D721Med (cell line): Measurements from ENCODE around the gene TRIP11.

Experiments used
- DNase-seq: peaks from one replicate; pipeline ENCODE4 v3.0.0; 2011; ENCODE audit warnings: low spot score; ENCODE audit not compliant: insufficient read length
- FAIRE-seq: peaks from 2 replicates; lab custom pipeline; 2011; peaks lifted over from hg19 to GRCh38; lab: Jason Lieb, UNC
- TF ChIP-seq, protein P1 (sequence below): IDR thresholded peaks from 2 replicates; pipeline ENCODE4 v1.5.1; 2012; ENCODE audit warnings: mild to moderate bottlenecking, control low read depth; ENCODE audit not compliant: insufficient read depth; ENCODE audit errors: missing control alignments

TRIP11 gene

DNA sequence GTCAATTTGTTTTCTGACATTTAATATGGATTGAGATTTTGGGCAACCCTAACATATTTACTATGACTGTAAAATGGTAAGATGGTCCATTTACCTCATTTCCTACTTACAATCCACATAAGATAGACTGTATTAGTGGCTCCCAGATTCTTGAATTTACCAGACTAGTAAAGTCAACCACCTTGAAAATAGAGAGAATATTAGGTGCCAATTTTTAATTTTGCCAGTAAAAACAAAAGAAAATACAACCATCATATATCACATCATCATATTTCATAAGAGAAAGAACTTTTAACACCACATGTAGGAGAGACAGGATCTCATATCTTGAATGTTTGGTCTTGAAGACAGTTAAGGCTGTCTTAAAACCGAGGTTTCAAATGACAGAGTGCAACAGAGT lies 84.7 kb downstream of the TRIP11 start:
- TF ChIP-seq, protein P1, sequence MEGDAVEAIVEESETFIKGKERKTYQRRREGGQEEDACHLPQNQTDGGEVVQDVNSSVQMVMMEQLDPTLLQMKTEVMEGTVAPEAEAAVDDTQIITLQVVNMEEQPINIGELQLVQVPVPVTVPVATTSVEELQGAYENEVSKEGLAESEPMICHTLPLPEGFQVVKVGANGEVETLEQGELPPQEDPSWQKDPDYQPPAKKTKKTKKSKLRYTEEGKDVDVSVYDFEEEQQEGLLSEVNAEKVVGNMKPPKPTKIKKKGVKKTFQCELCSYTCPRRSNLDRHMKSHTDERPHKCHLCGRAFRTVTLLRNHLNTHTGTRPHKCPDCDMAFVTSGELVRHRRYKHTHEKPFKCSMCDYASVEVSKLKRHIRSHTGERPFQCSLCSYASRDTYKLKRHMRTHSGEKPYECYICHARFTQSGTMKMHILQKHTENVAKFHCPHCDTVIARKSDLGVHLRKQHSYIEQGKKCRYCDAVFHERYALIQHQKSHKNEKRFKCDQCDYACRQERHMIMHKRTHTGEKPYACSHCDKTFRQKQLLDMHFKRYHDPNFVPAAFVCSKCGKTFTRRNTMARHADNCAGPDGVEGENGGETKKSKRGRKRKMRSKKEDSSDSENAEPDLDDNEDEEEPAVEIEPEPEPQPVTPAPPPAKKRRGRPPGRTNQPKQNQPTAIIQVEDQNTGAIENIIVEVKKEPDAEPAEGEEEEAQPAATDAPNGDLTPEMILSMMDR, result no peak
- FAIRE-seq, result no peak
- DNase-seq, result no peak

DNA sequence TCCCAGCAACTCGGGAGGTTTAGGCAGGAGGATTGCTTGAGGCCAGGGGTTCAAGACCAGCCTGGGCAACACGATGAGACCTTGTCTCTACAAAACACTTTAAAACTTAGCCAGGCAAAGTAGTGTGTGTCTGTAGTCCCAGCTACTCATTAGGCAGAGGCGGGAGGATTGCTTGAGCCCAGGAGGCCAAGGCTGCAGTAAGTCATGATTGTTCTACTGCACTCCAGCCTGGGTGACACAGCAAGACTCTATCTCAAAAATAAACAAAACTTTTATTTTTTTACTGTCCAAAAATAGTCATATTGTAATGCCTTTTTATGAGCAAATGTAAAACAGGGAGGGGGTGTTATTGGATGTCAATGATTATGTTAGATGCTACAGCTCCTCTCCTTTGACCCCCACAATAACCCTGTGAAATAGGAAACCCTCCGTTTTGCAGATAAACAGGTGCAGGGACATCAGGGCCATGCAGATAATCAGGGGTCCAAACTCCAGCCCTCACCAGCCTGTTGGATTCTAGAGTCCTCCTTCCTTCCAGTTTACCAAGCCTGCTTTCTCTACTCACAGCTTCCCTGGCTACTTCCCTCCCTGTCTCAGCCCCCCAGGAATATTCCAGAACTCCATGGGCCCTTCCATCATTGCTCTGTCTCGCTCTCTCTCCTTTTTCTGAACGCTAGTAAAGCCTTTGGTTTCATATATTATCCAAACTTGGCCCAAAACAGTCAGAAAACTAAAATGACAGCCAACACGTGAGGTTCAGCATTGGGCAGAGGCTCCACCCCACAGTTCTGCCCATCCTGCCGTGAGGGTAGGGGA lies 86.5 kb downstream of the TRIP11 start:
- no peak for FAIRE-seq
- TF ChIP-seq, protein P1, result no peak

DNA sequence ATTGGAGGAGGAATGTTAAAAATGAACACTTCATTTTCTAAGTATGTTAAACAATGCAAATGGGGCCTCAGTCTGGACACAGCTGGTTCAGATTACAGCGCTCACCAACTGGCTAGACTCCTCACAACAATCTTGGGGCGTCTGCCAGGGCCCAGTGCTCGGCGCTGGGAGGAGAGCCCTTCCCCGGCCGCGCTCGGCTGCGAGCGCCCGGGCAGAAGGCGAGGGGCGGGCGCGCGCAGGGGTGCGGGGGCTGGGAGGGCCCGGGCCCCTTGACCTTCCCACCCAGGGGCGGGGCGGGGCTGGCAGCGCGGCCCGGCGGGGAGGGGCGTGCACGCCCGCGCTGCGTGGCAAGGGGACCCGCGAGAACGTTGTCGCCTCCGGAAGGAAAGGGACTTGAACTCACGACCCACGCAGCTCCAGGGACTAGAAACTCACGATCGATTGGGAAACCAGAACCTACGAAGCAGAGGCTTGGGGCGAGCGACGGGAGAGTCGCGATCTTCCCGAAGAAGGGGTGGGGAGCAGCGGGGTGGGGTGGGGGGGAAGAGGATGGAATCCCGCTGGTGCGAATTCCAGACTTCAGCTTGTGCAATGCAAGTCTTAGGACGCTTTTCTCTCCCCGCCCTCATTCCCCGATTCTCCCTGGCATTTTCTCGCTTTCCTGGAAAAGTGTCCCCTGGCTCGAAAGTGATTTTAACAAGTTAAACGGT lies 92.2 kb downstream of the TRIP11 start, which contains the start of gene FBLN5:
FBLN5 (minus strand) TSS at position 220 of the 710 bp plus-strand sequence. CDS start 465 bp downstream, outside the sequence.
- TF ChIP-seq, protein P1, result no peak
- no peak for FAIRE-seq
- DNase-seq, result no peak

More for the DNA sequence above, 86.5 kb downstream of the TRIP11 start:
- DNase-seq, result no peak

DNA sequence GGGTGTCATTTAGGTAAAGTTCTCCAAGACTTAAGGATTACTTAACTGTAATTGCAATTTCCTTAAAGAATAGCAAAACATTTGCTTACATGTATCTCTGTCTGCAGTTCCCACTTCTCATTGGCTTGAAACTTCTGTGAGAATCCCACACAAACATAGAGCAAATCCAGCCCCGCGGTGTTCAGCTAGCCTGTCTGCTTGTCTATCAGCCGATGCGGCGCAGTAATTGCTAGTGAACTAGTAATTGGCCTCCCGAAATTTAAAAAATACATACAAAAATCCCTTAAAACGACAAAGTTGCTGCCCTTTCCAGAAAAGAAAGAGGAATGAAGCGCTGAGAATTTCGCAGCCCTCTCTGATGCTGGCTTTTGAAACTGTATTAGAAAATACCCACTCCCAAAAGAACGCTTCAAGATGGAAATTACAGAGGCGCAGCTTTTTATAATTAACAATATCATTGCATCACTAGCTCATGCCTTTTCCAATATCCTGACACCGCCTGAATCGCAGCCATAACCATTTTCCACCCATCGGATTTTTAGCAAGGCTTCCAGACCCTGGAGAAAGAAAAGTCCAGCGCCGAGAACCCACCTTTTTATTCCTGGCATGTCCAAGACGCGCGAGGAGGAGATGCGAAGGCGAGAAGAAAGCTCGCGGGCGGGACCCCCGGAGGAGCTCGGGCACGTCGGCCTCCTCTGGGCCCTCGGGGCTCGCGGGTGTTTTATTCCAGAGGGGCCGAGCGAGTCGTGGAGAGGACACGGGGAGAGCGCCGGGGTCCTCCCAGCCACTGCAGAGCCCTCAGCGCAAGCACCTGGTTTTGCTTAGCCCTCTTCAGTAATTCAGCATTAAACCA lies 93.0 kb downstream of the TRIP11 start:
- TF ChIP-seq, protein P1, result no peak
- DNase-seq, result no peak
- no peak for FAIRE-seq

DNA sequence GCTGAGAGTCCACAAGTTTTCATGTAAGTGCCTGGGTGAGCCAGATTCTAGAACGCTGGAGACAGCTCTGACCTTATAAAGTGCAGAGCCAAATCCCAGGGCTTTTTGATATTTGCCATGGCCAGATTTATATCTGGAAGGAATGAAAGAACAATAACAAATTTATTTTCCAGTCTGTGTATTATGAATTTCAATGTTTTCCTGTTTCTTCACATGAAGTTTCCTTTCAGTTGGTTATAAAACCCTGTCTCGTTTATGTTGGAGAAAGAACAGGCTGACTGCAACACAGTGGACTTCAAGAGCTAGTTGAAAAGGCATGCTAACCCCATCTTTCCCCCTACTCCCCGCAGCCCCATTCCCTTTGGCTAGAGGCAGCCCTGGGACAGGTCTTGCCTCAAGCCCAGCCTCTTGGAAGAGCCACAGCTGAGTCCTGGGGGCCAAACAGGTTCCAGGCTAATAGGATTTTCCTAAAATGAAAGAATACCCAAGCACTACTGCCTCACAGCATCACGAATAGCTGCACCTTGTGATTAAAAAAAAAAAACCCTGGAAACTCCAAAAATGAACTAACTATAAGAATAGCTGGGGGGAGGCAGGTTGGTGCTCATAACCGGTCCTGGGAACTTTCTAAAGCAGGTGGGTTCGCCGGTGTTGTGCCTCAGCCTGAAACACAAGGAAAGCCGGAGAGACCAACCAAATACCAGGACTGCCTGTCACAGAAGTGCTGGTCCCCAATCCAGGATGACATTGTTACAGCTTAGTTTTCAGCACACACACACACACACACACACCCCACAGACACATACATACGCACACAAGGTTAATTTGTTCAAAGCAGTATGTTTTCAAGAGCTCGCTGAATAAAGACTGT lies 93.9 kb downstream of the TRIP11 start:
- no peak for FAIRE-seq
- TF ChIP-seq, protein P1, result no peak
- no peak for DNase-seq

DNA sequence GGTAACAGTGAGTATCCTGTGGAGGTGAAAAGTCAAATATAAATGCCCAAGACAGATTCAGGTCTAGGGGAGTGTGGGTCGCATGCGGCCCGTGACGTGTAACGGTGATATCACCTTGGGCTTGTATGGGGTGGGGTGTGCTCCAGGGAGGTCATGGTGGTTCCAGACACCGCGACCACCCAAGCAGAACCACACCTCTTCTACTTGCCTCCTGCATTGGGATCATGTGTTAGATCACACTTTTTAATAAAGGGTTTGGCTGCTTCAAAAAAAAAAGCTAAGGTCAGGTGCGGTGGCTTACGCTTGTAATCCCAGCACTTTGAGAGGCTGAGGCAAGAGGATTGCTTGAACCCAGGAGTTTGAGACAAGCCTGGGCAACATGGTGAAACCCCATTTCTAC lies 96.9 kb downstream of the TRIP11 start:
- DNase-seq, result no peak
- no peak for FAIRE-seq
- TF ChIP-seq, protein P1, result no peak
